ENCODE measurements around the gene MEX3D. TPM values are rescaled to one million over a fixed set of nuclear protein-coding genes. Genes with fewer than 3 reads are reported as not detected.

The MEX3D gene
- total RNA-seq, result 10 to 100 TPM; 31.9 to 54.3 TPM

- no peaks in the 10 kb centered on the region for H3K27me3 ChIP-seq
- DNase-seq, result peak; percentile 80
- peak within 1 kb of the TSS; percentile 70 for H3K27ac ChIP-seq
- H3K36me3 ChIP-seq, result no peaks in the 10 kb centered on the region
- H3K9me3 ChIP-seq, result no peaks in the 10 kb centered on the region
- H3K4me3 ChIP-seq, result peak within 1 kb of the TSS; percentile 76
- H3K4me1 ChIP-seq, result no peaks in the 10 kb centered on the region
- no peak for TF ChIP-seq CTCF (IDR thresholded peaks at IDR 0.05)
- H3K9ac ChIP-seq (ENCODE audit: low read depth in 2 of 2, low read length in 2 of 2), result peak within 1 kb of the TSS; percentile 40 to 68
- intact Hi-C loops (cut with DNase I), result no loop called here
Observed at GRCh38 chr19:1568320-1569019, at the start of gene MEX3D. MEX3D (minus strand) TSS chr19:1568325; CDS start chr19:1568058, 267 bp downstream.

- H3K4me3 ChIP-seq, result no peak overlapping the region
- H3K27me3 ChIP-seq, result no peaks in the 10 kb centered on the region
- no peaks in the 10 kb centered on the region for H3K4me1 ChIP-seq
- no peak for DNase-seq
- H3K27ac ChIP-seq, result no peak overlapping the region
- H3K9ac ChIP-seq (ENCODE audit: low read depth in 2 of 2, low read length in 2 of 2), result no peak overlapping the region
- peaks cover 4% of the 10 kb centered on the region for H3K36me3 ChIP-seq
- intact Hi-C loops (cut with DNase I), result loop anchor here (5.0 kb wide), 1 partner anchor 35 kb away; the partner anchor contains the start of gene TCF3
- no peaks in the 10 kb centered on the region for H3K9me3 ChIP-seq
- no peak for TF ChIP-seq CTCF (IDR thresholded peaks at IDR 0.05)
Observed at GRCh38 chr19:1616875-1617274, 48.8 kb upstream of the MEX3D start.

- TF ChIP-seq CTCF (IDR thresholded peaks at IDR 0.05), result no peak
- H3K27me3 ChIP-seq, result no peaks in the 10 kb centered on the region
- peaks cover 4% of the 10 kb centered on the region for H3K36me3 ChIP-seq
- H3K27ac ChIP-seq, result no peak overlapping the region
- H3K9ac ChIP-seq (ENCODE audit: low read depth in 2 of 2, low read length in 2 of 2), result no peak overlapping the region
- H3K9me3 ChIP-seq, result no peaks in the 10 kb centered on the region
- no peaks in the 10 kb centered on the region for H3K4me1 ChIP-seq
- intact Hi-C loops (cut with DNase I), result loop anchor here (5.0 kb wide), 1 partner anchor 36 kb away; the partner anchor contains the start of gene TCF3
- no peak overlapping the region for H3K4me3 ChIP-seq
- DNase-seq, result no peak
Observed at GRCh38 chr19:1616396-1616795, 48.3 kb upstream of the MEX3D start.

GRCh38 chr19:1615156-1615765 is 47.1 kb upstream of the MEX3D start:
- no peak for TF ChIP-seq CTCF (IDR thresholded peaks at IDR 0.05)
- no peak overlapping the region for H3K9ac ChIP-seq (ENCODE audit: low read depth in 2 of 2, low read length in 2 of 2)
- H3K4me3 ChIP-seq, result no peak overlapping the region
- no peak overlapping the region for H3K27ac ChIP-seq
- no peaks in the 10 kb centered on the region for H3K4me1 ChIP-seq
- H3K27me3 ChIP-seq, result no peaks in the 10 kb centered on the region
- intact Hi-C loops (cut with DNase I), result loop anchor here (5.0 kb wide), 1 partner anchor 37 kb away; the partner anchor contains the start of gene TCF3
- peaks cover 4% of the 10 kb centered on the region for H3K36me3 ChIP-seq
- no peak for DNase-seq
- H3K9me3 ChIP-seq, result no peaks in the 10 kb centered on the region

- intact Hi-C loops (cut with DNase I), result no loop called here
Observed at GRCh38 chr19:1613808-1614570, 45.9 kb upstream of the MEX3D start.

More at GRCh38 chr19:1613808-1614570, 45.9 kb upstream of the MEX3D start:
- DNase-seq, result no peak
- Histone ChIP-seq H3K27me3 (no peaks in the 10 kb centered on the region), H3K9me3 (no peaks in the 10 kb centered on the region), H3K4me3 (no peak overlapping the region), H3K4me1 (no peaks in the 10 kb centered on the region), H3K9ac (ENCODE audit: low read depth in 2 of 2, low read length in 2 of 2) (no peak overlapping the region), H3K27ac (no peak overlapping the region), H3K36me3 (peaks cover 4% of the 10 kb centered on the region)
- no peak for TF ChIP-seq CTCF (IDR thresholded peaks at IDR 0.05)
